ENCODE results near the gene TPR.
A peak's percentile ranks its signal among the peaks of the same experiment; 100 is the strongest.

Gene TPR

GRCh38 chr1:186303911-186304310 lies 71.1 kb downstream of the TPR start:
- no peak overlapping the region for H3K9ac ChIP-seq (ENCODE audit: low read depth, low read length)
- DNase-seq (no peak), ATAC-seq (ENCODE audit: insufficient read depth, low read depth) (no peak)
- H3K27ac ChIP-seq (ENCODE audit: low read length), result no peak overlapping the region
- TF ChIP-seq, protein P1, sequence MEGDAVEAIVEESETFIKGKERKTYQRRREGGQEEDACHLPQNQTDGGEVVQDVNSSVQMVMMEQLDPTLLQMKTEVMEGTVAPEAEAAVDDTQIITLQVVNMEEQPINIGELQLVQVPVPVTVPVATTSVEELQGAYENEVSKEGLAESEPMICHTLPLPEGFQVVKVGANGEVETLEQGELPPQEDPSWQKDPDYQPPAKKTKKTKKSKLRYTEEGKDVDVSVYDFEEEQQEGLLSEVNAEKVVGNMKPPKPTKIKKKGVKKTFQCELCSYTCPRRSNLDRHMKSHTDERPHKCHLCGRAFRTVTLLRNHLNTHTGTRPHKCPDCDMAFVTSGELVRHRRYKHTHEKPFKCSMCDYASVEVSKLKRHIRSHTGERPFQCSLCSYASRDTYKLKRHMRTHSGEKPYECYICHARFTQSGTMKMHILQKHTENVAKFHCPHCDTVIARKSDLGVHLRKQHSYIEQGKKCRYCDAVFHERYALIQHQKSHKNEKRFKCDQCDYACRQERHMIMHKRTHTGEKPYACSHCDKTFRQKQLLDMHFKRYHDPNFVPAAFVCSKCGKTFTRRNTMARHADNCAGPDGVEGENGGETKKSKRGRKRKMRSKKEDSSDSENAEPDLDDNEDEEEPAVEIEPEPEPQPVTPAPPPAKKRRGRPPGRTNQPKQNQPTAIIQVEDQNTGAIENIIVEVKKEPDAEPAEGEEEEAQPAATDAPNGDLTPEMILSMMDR (IDR thresholded peaks at IDR 0.05; ENCODE audit: borderline replicate concordance, extremely low read depth, low read length, poor library complexity, severe bottlenecking), result no peak
- TF ChIP-seq EZH2 (IDR thresholded peaks at IDR 0.05; ENCODE audit: borderline replicate concordance, low read depth, low read length, severe bottlenecking), result no peak
- H3K4me2 ChIP-seq (ENCODE audit: insufficient read depth, low read length), result no peak overlapping the region
- H3K4me3 ChIP-seq (ENCODE audit: low read depth in 1 of 2, low read length in 2 of 2), result no peak overlapping the region
- H3K36me3 ChIP-seq (ENCODE audit: insufficient read depth, low read length), result no peaks in the 10 kb centered on the region
- H4K20me1 ChIP-seq (ENCODE audit: insufficient read depth, low read length), result no peaks in the 10 kb centered on the region
- H3K4me1 ChIP-seq (ENCODE audit: insufficient read depth, low read length), result no peaks in the 10 kb centered on the region
- no peaks in the 10 kb centered on the region for H3K79me2 ChIP-seq (ENCODE audit: insufficient read depth, low read length)
- no peak overlapping the region for H2AFZ ChIP-seq (ENCODE audit: low read depth, low read length)
- H3K27me3 ChIP-seq (ENCODE audit: insufficient read depth, low read length, poor library complexity), result no peaks in the 10 kb centered on the region
- H3K9me3 ChIP-seq (ENCODE audit: insufficient read depth, low read length, severe bottlenecking), result no peaks in the 10 kb centered on the region

DNA sequence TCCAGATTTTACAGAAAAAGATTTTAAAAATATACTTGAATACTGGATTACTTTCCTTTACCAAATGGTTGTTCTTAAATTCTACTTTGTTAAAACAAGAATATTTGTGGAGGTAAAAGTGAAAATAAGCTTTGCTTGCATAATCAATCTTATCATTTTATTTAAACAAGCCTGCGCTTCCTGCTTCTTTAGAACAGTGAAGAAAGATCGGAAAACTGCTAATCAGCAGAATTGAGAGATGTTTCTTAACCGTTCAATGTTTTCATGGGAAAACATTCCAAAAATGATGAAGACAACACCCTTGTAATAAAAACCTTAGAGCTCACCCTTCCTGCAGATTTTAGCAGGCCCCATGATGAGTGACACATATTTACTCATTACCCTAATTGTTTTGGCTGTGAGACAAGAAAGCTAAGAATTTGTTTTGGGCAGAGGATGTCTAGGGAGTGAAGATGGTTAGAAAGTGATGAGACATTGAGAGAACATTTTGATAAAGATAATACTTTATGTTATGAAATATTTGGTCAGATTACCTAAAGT lies 72.6 kb downstream of the TPR start:
- Histone ChIP-seq H3K27me3 (ENCODE audit: insufficient read depth, low read length, poor library complexity) (no peaks in the 10 kb centered on the region), H3K4me1 (ENCODE audit: insufficient read depth, low read length) (no peaks in the 10 kb centered on the region), H3K4me2 (ENCODE audit: insufficient read depth, low read length) (no peak overlapping the region), H3K4me3 (ENCODE audit: low read depth in 1 of 2, low read length in 2 of 2) (no peak overlapping the region), H2AFZ (ENCODE audit: low read depth, low read length) (no peak overlapping the region), H3K79me2 (ENCODE audit: insufficient read depth, low read length) (no peaks in the 10 kb centered on the region), H3K9ac (ENCODE audit: low read depth, low read length) (no peak overlapping the region), H3K27ac (ENCODE audit: low read length) (no peak overlapping the region), H3K9me3 (ENCODE audit: insufficient read depth, low read length, severe bottlenecking) (no peaks in the 10 kb centered on the region), H4K20me1 (ENCODE audit: insufficient read depth, low read length) (no peaks in the 10 kb centered on the region), H3K36me3 (ENCODE audit: insufficient read depth, low read length) (no peaks in the 10 kb centered on the region)
- ATAC-seq (ENCODE audit: insufficient read depth, low read depth) (no peak), DNase-seq (no peak)
- no peak for TF ChIP-seq EZH2 (IDR thresholded peaks at IDR 0.05; ENCODE audit: borderline replicate concordance, low read depth, low read length, severe bottlenecking)
- TF ChIP-seq, protein P1 (IDR thresholded peaks at IDR 0.05; ENCODE audit: borderline replicate concordance, extremely low read depth, low read length, poor library complexity, severe bottlenecking), result no peak

DNA sequence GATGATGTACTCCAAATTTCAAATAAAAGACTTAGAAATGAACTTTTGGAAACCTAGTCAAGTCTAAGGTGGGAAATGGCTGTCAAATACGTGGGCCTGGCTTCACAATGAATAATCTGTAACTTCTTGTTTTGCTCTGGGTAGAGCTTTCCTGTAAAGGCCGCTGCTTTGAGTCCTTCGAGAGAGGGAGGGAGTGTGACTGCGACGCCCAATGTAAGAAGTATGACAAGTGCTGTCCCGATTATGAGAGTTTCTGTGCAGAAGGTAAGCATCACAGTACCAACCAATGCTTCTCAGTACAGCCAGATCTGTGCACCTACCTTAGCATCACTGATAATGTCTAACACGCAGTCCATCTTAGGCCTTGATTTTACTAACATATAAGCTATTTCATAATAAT lies 73.6 kb downstream of the TPR start:
- Histone ChIP-seq H3K4me2 (ENCODE audit: insufficient read depth, low read length) (no peak overlapping the region), H3K4me3 (ENCODE audit: low read depth in 1 of 2, low read length in 2 of 2) (no peak overlapping the region), H3K27me3 (ENCODE audit: insufficient read depth, low read length, poor library complexity) (no peaks in the 10 kb centered on the region), H3K9me3 (ENCODE audit: insufficient read depth, low read length, severe bottlenecking) (no peaks in the 10 kb centered on the region), H4K20me1 (ENCODE audit: insufficient read depth, low read length) (no peaks in the 10 kb centered on the region), H3K27ac (ENCODE audit: low read length) (no peak overlapping the region), H2AFZ (ENCODE audit: low read depth, low read length) (no peak overlapping the region), H3K9ac (ENCODE audit: low read depth, low read length) (no peak overlapping the region), H3K36me3 (ENCODE audit: insufficient read depth, low read length) (no peaks in the 10 kb centered on the region), H3K79me2 (ENCODE audit: insufficient read depth, low read length) (no peaks in the 10 kb centered on the region), H3K4me1 (ENCODE audit: insufficient read depth, low read length) (no peaks in the 10 kb centered on the region)
- TF ChIP-seq, protein P1 (IDR thresholded peaks at IDR 0.05; ENCODE audit: borderline replicate concordance, extremely low read depth, low read length, poor library complexity, severe bottlenecking), result no peak
- TF ChIP-seq EZH2 (IDR thresholded peaks at IDR 0.05; ENCODE audit: borderline replicate concordance, low read depth, low read length, severe bottlenecking), result no peak
- no peak for DNase-seq
- no peak for ATAC-seq (ENCODE audit: insufficient read depth, low read depth)

DNA sequence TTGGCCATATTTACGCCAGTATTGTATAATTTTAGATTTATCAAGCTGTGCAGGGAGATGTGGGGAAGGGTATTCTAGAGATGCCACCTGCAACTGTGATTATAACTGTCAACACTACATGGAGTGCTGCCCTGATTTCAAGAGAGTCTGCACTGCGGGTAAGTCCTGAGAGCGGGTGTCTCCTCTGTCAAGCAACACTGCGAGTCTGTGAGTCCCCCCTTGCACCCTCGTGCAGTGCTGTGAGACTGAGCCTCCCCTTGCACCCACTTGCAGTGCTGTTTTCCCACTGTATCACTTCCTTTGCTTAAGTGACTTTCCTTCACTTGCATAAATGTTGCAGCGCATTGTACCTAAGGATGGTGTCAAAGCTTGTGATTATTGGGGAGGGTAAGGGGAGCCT lies 75.0 kb downstream of the TPR start:
- Histone ChIP-seq H3K36me3 (ENCODE audit: insufficient read depth, low read length) (no peaks in the 10 kb centered on the region), H4K20me1 (ENCODE audit: insufficient read depth, low read length) (no peaks in the 10 kb centered on the region), H3K4me3 (ENCODE audit: low read depth in 1 of 2, low read length in 2 of 2) (no peak overlapping the region), H3K9me3 (ENCODE audit: insufficient read depth, low read length, severe bottlenecking) (no peaks in the 10 kb centered on the region), H3K27me3 (ENCODE audit: insufficient read depth, low read length, poor library complexity) (no peaks in the 10 kb centered on the region), H2AFZ (ENCODE audit: low read depth, low read length) (no peak overlapping the region), H3K27ac (ENCODE audit: low read length) (no peak overlapping the region), H3K4me2 (ENCODE audit: insufficient read depth, low read length) (no peak overlapping the region), H3K79me2 (ENCODE audit: insufficient read depth, low read length) (no peaks in the 10 kb centered on the region), H3K9ac (ENCODE audit: low read depth, low read length) (no peak overlapping the region), H3K4me1 (ENCODE audit: insufficient read depth, low read length) (no peaks in the 10 kb centered on the region)
- ATAC-seq (ENCODE audit: insufficient read depth, low read depth) (peak; percentile 42; the same call in 1 of the 3 replicates), DNase-seq (no peak)
- TF ChIP-seq, protein P1 (IDR thresholded peaks at IDR 0.05; ENCODE audit: borderline replicate concordance, extremely low read depth, low read length, poor library complexity, severe bottlenecking), result no peak
- no peak for TF ChIP-seq EZH2 (IDR thresholded peaks at IDR 0.05; ENCODE audit: borderline replicate concordance, low read depth, low read length, severe bottlenecking)
